IPS-15b (cell line): Measurements from ENCODE around the gene SMIM35.

Experiments used
- H3K27me3 ChIP-seq: one replicate; pipeline ENCODE4 v1.6.1; 2013; ENCODE audit warnings: low read length; ENCODE audit not compliant: control insufficient read depth, insufficient read depth
- H3K36me3 ChIP-seq: one replicate; pipeline ENCODE4 v1.6.1; 2013; ENCODE audit warnings: low read length; ENCODE audit not compliant: control insufficient read depth, insufficient read depth
- H3K4me1 ChIP-seq: one replicate; pipeline ENCODE4 v1.6.1; 2013; ENCODE audit warnings: mild to moderate bottlenecking, low read length; ENCODE audit not compliant: control insufficient read depth, insufficient read depth
- H3K4me3 ChIP-seq: one replicate; pipeline ENCODE4 v1.5.1; 2013; ENCODE audit warnings: low read depth, low read length
- H3K9ac ChIP-seq: one replicate; pipeline ENCODE4 v1.6.1; 2013; ENCODE audit warnings: low read depth, mild to moderate bottlenecking, low read length
- H3K9me3 ChIP-seq: one replicate; pipeline ENCODE4 v1.6.1; 2013; ENCODE audit warnings: mild to moderate bottlenecking, low read length; ENCODE audit not compliant: control insufficient read depth, insufficient read depth

SMIM35 gene

DNA sequence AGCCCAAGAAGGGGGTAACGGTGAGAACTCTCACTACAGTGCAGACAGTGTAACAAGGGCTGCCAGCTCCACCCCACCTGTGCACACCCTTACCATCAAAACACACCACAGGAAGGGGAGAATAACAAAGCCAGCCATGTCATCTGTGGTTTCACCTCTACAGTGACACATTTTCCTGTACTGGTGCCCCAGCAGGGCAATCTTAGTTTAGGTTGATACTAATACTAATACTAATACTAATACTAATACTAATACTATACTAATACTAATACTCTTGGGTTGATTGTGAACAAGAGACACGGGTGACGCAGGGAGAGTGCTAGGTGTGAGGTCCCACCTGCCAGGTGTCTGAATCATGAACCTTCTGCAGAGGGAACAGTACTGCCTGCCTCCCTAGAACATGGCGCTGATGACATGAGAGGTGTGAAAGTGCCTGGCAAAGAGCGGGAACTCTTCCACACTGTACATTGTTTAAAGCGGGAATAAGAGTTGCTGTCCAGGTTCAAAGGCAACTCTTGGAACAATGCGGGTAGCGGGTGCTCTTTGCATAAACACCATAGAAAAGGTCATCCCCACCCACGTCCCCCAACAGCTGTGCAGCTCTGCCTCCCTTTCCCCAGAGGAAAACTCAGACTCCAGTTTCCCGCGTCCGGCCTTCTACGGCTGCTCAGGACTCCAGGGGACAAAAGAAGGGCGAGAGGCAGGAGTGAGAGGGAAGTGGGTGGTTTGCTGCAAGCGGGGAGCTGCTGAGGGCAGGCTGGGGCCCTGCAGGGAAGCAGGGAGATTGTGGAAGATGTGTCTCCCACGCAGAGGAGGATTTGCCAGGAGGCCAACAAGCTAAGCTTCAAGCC, 34.9 kb downstream of the SMIM35 start:
- no peaks in the 10 kb centered on the region for H3K9me3 ChIP-seq
- H3K36me3 ChIP-seq: no peaks in the 10 kb centered on the region
- H3K4me3 ChIP-seq: no peak overlapping the region
- H3K27me3 ChIP-seq: no peaks in the 10 kb centered on the region
- no peaks in the 10 kb centered on the region for H3K4me1 ChIP-seq
- no peak overlapping the region for H3K9ac ChIP-seq

DNA sequence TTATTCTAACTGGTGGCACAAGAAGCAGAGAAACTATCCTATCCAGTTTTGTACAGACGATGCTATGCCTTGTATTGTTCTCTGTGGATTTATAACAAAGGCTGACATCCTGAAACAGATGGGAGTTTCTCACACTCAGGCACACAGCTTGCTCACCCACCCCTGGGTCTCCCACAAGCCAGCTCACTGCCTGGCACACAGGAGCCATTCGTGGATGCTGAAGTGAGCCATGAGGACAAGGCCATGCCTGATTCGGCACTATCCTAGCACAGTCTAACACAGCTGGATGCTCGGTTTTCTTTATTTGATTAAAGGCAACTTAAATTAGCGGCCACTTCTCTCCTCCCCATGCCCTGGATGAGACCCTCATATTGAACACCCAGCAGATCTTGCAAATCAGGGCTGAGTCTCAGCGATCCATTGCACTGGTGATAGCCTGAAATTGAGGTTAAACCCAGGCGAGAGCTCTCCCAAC, 35.6 kb downstream of the SMIM35 start:
- Histone ChIP-seq H3K9ac (no peak overlapping the region), H3K36me3 (no peaks in the 10 kb centered on the region), H3K9me3 (no peaks in the 10 kb centered on the region), H3K27me3 (no peaks in the 10 kb centered on the region), H3K4me1 (no peaks in the 10 kb centered on the region), H3K4me3 (no peak overlapping the region)

DNA sequence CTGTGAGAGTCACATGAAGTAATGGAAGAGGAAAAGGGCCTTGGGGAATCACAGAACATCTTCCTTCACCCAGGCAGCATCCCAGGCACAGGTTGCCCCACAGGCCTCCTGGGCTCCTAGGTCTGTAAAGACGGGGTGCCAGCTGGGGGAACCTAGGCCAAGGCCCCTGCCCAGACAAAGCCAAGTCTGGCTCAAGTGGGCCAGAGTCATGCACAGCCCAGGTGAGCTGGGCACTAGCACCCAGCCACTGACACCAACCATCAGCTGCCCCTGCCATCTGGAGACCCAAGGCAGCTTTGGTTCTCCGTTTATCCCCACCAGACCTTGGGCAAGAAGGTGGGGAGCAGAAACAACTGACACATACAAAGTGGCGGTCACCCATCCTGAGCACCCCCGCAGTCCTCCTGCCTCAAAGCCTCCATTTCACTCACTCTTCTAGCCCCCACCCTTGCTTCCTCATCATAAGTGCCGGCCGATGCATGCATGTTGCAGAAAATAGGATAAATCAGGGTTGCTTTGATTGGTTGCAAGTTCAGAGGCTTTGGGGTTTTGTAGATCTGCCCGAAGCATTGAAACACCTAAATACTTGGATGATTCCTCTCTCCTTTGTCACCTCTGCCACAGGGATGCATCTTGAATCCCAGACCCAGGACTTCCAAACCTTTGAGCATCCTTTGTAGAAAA, 36.4 kb downstream of the SMIM35 start:
- no peaks in the 10 kb centered on the region for H3K4me1 ChIP-seq
- H3K4me3 ChIP-seq: no peak overlapping the region
- H3K27me3 ChIP-seq: no peaks in the 10 kb centered on the region
- no peaks in the 10 kb centered on the region for H3K9me3 ChIP-seq
- no peaks in the 10 kb centered on the region for H3K36me3 ChIP-seq
- H3K9ac ChIP-seq: no peak overlapping the region

DNA sequence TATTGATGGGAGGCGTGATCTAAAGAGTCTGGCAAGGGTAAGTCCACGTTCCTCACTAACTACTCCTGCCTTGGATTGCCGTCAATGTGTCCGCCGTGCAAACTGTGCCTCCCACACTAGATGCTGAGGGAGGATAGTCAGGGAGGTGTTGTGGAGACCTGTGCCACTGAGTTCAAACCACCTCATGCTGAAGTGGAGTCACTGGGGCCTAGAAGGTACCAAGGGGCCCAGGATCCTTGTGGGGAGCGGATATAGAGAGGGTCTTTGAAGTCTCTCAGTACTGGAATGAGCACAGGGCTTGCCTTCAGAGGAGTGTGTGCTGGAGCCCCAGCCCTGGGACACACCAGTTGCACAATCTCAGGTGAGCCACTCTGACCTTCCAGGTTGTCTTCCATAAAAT, 37.0 kb downstream of the SMIM35 start:
- Histone ChIP-seq H3K36me3 (no peaks in the 10 kb centered on the region), H3K9me3 (no peaks in the 10 kb centered on the region)

DNA sequence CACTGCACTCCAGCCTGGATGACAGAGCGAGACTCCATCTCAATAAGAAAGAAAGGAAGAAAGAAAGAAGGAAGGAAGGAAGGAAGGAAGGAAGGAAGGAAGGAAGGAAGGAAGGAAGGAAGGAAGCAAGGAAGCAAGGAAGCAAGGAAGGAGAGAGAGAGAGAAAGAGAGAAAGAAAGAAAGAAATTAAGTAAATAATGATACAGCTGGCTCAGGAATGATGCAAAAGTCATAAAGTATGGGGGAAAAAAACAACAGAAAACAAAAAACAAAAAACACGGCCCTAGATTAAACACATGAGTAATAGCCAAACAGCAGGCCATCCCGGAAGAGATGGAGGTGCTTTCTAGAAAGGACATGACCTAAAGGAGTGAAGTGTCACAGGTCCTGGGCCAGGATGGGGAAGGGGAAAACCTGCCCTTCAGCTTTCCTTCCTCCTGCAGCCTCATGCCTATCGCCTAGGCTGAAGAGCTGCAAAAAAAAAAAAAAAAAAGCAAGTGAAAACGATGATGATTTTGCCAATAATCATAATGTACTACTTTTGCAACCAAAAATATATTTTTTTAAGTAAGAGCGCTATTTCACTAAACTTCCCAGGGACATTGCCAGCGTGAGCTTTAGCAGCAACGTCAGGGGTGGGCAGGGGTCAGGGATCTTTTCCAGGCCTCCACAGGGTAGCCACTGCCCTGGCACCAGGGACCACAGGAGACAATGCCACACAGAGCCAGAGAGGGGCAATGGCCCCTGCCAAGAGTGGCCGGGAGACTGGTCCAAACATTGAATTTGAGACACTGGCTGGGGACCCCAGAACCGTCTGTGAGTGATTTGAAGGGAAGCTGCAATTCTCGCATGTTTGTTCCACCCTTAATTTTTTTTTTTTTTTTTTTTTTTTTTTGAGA, 38.0 kb downstream of the SMIM35 start:
- Histone ChIP-seq H3K4me1 (no peaks in the 10 kb centered on the region), H3K9me3 (no peaks in the 10 kb centered on the region), H3K36me3 (no peaks in the 10 kb centered on the region), H3K4me3 (no peak overlapping the region), H3K9ac (no peak overlapping the region), H3K27me3 (no peaks in the 10 kb centered on the region)

More for the DNA sequence above, 37.0 kb downstream of the SMIM35 start:
- H3K9ac ChIP-seq: no peak overlapping the region
- no peak overlapping the region for H3K4me3 ChIP-seq
- H3K4me1 ChIP-seq: no peaks in the 10 kb centered on the region
- H3K27me3 ChIP-seq: no peaks in the 10 kb centered on the region

DNA sequence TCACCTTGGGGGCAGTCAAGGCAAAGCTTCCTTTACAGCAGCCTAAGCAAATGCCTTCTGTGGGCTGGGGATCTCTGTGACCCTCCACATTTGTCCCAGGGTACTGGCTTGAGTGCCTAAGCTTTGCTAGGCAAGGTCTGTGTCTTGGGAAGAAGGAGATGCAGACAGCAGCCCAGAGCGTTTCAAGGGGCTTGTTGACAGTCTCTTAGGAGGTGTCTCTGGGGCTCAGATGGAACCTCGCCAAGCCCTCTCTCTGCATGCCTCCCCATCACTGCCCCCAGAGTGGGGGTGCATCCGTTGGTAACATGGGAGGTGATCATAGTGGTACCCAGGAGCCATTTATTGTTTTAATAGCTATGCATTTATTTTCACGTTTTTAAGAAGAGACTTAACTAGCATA, 39.0 kb downstream of the SMIM35 start:
- H3K9me3 ChIP-seq: no peaks in the 10 kb centered on the region
- no peaks in the 10 kb centered on the region for H3K4me1 ChIP-seq
- no peaks in the 10 kb centered on the region for H3K36me3 ChIP-seq
- no peak overlapping the region for H3K9ac ChIP-seq
- H3K27me3 ChIP-seq: no peaks in the 10 kb centered on the region
- no peak overlapping the region for H3K4me3 ChIP-seq

DNA sequence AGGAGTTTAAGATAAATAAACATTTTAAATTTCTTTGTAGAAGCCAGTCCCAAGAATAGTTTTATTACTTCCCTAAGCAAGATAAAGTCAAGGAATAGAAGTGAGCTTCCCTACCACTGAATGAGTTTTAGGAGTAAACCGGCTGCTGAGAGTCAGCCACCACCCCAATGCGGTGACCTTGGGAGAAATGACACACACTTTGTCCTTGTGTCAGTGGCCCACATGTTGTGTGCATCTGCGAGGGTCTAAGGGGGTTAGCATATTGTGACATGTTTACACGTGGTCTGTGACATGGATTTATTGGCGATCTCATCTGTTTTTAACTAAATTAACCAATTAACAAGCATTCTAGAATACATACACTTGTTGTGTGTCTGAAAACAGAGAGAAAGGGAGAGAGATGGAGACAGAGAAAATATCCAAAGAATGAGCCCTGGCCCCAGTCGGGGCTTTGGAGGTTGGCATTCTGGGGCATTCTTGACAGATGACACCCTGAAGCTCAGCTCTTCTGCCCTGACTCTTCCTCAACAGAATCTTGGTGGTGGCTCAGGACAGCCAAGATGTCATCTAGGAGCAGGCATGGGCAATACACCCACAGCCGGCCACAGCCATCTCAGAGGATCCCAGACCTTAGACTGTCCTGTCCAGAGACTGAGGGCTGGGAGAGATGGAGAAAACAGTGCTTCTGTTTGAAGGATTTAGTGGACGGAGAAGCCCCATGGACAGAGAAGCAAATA, 39.6 kb downstream of the SMIM35 start:
- Histone ChIP-seq H3K36me3 (no peaks in the 10 kb centered on the region), H3K9ac (no peak overlapping the region), H3K4me1 (no peaks in the 10 kb centered on the region), H3K9me3 (no peaks in the 10 kb centered on the region), H3K4me3 (no peak overlapping the region), H3K27me3 (no peaks in the 10 kb centered on the region)

DNA sequence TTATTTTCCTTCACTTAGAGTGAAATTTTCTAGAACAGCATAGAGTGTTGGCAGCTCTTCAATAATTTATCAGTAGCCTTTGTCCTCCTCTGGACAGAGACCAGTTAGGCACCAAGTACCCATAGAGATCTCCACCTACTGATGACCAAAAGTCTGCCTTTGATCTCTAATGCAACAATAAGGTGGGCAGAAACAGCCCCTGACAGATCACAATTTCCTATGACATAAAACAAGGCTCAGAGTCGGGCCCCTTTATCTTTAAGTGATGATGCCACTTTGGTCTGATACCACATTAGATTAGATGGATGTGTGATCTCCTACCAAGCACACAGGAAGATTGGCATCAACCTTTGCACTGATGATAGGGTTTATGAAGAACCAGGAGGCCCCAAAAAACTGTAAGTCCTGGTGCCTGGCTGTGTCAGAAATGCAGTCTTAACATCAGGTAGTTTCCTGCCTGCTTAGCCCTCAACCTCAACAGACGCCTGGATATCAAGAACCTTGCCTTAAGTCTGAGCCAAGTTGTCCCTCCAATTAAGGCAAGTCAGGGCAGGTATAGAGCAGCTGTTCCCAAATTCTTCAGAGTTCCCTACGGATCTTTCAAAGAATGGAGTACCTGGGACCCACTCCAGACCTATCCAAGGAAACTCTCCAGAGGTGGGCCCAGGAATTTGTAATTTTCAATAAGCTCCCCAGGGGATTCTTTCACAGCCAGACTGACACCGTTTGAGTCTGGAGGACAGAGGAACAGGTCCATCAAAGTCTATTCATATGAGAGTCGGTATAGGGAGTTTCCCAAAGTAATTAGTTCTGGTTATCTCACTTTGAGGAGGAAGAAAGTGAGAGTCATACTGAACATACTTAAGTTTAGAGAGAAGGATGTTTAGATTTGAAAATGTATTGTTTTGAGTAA, 40.5 kb downstream of the SMIM35 start:
- Histone ChIP-seq H3K27me3 (no peaks in the 10 kb centered on the region), H3K4me1 (no peaks in the 10 kb centered on the region), H3K9ac (no peak overlapping the region), H3K36me3 (no peaks in the 10 kb centered on the region), H3K4me3 (no peak overlapping the region), H3K9me3 (no peaks in the 10 kb centered on the region)

DNA sequence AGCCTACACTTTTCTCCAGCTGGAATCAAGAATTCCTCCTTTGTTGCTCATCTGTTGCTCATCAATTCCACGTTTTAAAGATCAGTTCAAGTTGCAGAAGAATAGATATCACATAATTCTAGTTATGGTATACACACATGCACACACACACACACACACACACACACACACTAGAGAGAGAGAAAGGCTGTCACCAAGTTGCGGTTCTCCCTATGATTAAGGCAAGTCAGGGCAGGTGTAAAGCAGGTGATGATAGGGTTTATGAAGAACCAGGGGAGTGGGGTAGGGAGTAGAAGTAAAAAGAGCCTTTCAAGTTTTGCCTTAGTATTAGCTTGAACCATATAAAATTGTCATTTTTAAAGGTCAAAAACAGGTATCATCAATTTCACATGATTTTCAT, 41.6 kb downstream of the SMIM35 start:
- no peak overlapping the region for H3K9ac ChIP-seq
- no peaks in the 10 kb centered on the region for H3K9me3 ChIP-seq
- no peaks in the 10 kb centered on the region for H3K36me3 ChIP-seq
- no peak overlapping the region for H3K4me3 ChIP-seq
- H3K27me3 ChIP-seq: no peaks in the 10 kb centered on the region
- no peaks in the 10 kb centered on the region for H3K4me1 ChIP-seq

DNA sequence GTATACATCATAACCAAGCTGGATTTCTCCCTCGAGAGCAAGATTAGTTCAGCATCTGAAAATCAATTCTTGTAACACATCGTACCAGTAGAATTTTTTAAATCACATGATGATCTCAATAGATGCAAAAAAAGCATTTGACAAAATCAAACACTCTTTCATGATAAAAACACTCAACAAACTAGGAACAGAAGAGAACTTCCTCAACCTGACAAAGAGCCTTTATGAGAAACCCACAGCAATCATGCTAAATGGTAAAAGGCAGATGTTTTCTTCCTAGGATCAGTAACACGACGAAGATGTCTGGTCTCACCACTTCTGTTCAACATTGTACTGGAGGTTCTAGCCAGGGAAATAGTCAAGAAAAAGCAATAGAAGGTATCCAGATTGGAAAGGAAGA, 44.0 kb downstream of the SMIM35 start:
- no peaks in the 10 kb centered on the region for H3K9me3 ChIP-seq
- H3K4me1 ChIP-seq: no peaks in the 10 kb centered on the region
- no peak overlapping the region for H3K4me3 ChIP-seq
- no peaks in the 10 kb centered on the region for H3K27me3 ChIP-seq
- H3K36me3 ChIP-seq: no peaks in the 10 kb centered on the region
- H3K9ac ChIP-seq: no peak overlapping the region
